8988T (cell line): Measurements from ENCODE around the gene VWA5B2.

Experiments used
- DNase-seq: peaks from one replicate; pipeline ENCODE4 v3.0.0; 2011

The VWA5B2 gene

DNA sequence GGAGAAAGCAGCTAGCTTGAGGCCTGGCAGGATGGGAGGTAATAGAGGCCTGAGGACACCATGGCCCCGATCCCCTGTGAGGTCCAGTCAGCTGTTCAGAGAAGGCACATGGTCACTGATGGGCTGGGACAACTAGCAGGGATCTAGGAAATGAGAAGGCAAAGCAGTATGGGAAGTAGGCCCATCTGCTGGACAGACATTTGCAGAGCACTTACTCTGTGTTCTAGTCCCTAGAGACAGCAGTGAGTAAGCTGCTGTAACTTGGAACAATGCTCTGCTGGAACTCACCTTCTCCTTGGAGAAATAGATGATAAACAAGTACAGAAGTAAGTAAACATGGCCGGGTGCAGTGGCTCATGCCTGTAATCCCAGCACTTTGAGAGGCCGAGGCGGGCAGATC is 53.6 kb downstream of the VWA5B2 start:
- DNase-seq = no peak

DNA sequence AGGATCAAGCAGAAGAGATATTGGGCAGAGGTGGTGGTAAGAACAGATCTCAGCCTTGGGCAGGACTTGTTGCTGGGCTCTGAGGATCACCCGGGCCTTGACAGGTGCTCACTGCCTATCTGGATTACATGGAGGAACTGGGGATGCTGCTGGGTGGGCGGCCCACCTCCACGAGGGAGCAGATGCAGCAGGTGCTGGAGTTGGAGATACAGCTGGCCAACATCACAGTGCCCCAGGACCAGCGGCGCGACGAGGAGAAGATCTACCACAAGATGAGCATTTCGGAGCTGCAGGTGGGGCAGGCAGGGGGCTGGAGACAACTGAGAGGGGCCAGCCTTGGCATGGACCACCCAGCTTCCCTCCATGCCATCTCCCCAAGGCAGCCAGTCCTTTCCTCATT is 54.3 kb downstream of the VWA5B2 start:
- no peak for DNase-seq

DNA sequence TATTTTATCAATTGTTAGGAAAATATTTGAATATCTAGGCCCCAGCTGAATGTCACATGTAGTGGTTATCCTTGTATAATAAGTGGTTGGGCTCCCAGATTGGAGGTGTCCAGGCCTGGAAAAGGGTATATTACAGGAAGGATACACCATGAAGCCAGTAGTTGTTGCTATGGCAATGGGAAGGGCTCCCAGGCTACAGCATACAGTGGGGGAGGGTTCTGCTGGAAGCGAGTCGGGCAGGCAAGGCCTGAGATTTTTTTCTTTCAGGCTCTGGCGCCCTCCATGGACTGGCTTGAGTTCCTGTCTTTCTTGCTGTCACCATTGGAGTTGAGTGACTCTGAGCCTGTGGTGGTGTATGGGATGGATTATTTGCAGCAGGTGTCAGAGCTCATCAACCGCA is 55.3 kb downstream of the VWA5B2 start:
- DNase-seq = peak; percentile 97

DNA sequence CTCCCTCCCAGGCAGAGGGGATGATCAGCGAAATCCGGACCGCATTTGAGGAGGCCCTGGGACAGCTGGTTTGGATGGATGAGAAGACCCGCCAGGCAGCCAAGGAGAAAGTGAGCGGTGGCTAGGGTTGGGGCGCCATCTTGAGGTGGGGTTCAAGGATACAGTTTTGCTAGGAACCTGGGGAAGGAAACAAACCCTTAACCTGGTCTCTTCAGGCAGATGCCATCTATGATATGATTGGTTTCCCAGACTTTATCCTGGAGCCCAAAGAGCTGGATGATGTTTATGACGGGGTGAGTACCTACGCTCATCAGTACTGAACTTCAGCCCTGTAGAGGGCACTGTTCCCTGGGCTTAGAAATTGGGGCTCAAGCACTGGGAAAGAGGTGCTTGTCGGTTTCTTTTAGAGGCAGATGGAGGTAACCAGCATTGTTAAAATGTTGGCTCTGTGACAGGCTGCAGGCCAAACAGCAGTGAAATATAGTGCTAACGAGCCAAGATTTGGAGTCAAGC is 60.1 kb downstream of the VWA5B2 start:
- DNase-seq = peak; percentile 89

DNA sequence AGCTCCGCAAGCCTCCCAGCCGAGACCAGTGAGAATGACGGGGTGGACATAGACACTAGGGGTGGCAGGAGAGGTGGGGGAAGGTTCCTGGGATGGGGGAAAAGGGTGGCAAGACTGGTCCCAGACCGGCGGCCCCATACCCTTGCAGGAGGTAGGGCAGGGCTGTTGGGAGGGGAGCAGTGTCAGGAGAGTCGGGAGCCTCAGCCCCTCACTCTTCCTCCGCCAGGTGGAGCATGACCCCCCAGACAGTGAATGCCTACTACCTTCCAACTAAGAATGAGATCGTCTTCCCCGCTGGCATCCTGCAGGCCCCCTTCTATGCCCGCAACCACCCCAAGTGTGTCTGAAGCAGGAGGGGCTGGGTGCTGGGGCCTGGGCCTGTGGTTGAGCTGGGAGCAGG is 60.9 kb downstream of the VWA5B2 start:
- no peak for DNase-seq

GRCh38 chr3:184291044-184291737 is 61.8 kb downstream of the VWA5B2 start:
- no peak for DNase-seq
